ENCODE data around the gene EEPD1.

- TF ChIP-seq CTCF (IDR thresholded peaks at IDR 0.05), result no peak
- no peak for TF ChIP-seq POLR2A (IDR thresholded peaks at IDR 0.05)
- TF ChIP-seq EP300 (IDR thresholded peaks at IDR 0.05), result no peak
Observed at GRCh38 chr7:36199329-36199728, 46.3 kb downstream of the EEPD1 start.

Measured in ovary (tissue), 3 donors.